GM15510 (cell line): ENCODE data around the gene FES.

ENCODE experiments used
- POLR2A ChIP-seq: IDR thresholded peaks from 3 replicates; pipeline ENCODE4 v1.6.1; 2011; ENCODE audit warnings: borderline replicate concordance; ENCODE audit not compliant: insufficient read length; ENCODE audit errors: extremely low read depth

The FES gene

DNA sequence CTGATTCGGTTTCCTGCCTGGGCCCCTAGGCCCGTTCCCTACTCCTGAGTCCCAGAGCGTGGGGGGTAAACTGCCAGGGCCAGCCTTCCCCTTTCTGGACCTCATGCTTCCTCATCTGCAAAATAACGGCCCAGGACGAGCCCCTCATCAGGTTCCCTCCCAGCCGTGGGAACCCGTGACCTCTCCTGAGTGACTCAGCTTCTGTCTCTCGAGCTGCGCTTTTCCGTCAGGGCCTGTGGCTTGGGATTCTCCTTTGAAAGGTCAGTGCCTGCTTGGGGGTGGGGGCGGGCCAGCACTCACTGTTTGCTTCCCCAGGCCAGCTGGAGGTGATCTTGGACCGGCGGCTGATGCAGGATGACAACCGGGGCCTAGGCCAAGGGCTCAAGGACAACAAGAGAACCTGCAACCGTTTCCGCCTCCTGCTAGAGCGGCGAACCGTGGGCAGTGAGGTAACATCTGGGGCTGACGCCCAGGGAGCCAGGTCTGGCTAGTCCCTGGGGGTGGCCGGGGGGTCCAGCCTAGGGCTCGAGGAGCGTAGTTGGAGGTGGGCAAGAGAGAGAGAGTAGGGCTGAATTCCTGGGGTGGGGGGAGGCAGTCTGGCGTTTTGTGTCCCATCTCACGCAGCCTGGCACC is 31.6 kb downstream of the FES start:
- TF ChIP-seq POLR2A, result no peak

DNA sequence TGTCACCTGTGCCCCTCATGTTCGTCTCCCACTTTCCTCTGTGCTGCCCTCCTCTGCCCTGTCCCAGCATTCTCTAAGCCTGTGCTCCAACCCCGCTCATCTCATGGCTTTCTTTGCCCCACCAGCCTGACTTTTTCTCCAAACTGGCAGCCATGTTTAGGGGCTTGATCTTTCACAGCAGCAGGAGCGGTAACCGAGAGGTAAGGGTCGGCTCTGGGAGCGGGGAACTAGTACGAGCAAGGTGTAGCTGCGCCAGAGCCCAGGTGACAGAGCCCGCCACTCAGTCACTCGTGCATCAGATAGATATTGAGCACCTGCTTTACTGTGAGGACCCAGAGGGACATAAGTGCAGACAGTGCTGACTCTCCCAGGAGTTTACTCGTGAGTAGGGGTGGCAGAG is 32.2 kb downstream of the FES start:
- no peak for TF ChIP-seq POLR2A

DNA sequence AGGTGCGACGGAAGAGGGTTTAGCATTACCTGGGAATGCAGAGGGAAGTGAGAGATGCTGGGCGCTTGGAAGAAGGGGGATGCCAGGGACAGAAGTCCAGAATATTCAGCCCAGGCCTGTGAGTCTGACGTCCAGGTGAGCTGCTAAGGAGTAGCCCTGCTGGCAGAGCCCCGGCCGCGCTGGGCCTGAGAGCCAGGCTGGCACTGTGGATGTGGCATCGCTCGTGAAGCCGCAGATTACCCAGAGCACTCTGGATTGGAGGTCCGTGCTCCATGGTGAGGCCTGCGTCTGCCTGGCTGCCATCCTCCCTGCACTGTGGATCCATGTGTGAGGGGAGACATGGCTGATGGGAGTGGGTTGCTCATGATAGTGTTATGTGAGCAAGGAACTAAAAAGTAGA is 33.3 kb downstream of the FES start:
- TF ChIP-seq POLR2A, result no peak

DNA sequence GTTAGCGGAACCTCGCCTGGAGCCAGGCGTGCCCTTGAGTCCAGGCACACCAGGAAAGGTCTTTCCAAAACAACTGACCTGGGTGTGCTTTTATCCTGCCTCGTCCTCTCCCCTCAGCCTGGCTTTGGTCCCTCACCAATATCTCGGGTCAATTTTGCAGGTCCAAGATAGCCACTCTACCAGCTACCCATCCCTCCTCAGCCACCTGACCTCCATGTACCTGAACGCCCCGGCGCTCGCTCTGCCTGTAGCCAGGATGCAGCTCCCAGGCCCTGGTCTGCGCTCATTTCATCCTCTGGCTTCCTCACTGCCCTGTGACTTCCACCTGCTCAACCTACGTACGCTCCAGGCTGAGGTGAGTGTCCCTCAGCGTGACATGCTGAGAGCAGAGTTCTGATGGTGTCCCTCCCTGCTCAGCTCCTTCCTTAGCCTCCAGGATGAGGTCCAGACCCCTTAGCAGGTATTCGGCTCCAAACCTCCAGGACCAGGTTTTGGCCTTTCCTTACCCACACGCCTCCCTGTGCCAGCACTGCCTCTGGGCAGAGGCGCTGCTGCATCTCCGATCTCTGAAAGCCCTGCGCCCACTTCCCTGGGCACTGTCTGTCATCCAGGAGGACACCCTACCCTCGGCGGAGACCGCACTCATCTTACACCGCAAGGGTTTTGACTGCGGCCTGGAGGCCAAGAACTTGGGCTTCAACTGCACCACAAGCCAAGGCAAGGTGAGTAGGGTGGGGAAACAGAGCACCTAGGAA is 33.9 kb downstream of the FES start:
- TF ChIP-seq POLR2A, result no peak

DNA sequence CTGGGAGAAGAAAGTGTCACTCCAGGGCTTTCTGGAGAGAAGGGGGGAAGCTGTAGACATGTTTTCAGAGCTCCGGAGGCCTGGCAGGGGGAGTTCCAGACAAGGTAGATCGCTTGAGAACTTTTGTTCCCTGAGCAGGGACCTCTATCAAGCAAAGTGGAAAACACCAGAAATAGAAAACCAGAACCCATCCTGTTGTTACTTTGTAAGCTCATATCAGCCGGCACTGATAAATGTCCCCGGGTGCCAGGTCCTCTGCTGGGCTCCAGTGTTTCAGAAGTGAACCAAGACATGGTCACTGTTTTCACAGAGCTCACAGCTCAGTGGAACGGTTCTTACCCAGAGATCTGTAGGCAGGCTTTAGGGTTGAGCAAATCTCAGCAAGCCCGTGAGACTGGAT is 34.5 kb downstream of the FES start:
- no peak for TF ChIP-seq POLR2A

DNA sequence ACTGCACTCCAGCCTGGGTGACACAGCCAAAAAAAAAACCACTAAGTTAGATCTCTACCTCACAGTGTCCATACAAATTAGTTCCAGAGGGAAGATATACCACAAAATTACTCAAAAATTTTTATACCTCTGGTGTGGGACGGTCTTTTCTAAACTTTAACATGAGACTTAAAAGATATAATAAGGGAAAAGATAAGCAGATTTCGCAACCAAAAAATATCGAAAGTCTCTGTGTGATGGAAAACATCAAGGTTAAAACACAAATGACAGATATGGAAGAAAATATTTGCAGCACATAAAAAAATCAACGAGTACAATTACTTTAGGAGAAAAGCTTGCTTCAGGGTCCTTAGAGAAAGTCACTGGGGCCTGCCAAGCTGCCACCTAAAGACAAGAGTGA is 37.6 kb downstream of the FES start:
- no peak for TF ChIP-seq POLR2A

DNA sequence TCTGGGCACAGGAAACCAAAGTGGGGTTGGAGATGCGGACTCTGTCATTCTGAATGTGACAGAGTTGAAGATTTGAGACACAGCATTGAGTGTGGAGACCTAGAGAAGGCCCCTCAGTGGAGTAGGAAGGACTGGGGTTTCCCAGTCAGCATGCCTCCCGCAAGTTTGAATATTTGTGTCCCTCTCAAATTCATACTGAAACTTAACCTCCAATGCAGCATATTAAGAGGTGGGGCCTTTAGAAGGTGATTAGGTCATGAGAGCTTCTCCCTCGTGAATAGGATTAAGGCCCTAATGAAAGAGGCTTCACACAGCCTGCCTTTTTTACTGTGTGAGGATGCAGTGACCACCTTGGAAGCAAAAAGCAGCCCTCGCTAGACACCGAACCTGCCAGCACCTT is 40.1 kb downstream of the FES start:
- no peak for TF ChIP-seq POLR2A

DNA sequence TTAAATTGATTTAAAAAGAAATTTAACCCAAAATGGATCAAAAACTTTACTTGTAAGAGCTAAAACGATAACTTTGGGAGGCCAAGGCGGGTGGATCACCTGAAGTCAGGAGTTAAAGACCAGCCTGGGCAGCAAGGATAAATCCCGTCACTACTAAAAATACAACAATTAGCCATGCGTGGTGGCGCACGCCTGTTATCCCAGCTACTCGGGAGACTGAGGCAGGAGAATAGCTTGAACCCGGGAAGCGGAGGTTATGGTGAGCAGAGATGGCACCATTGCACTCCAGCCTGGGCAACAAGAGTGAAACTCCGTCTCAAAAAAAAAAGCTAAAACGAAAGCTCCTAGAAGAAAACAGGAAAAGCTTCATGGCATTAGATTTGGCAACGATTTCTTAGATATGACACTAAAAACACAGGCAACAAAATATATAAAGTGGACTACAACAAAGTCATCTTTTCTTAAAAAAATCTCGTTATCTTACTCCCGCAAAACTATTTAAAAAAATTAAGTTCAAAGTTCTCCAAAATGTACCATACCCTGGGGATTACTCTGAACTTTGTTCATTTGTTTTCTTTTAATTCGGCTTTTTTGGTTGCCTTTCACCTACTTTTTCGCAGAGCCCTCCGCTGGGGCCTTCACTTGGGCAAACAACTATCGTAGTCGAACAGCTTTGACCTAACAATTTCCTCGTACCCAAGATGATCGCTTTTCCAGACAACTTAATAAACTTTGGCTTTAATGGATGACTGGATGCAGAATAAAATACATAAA is 45.1 kb downstream of the FES start:
- no peak for TF ChIP-seq POLR2A

DNA sequence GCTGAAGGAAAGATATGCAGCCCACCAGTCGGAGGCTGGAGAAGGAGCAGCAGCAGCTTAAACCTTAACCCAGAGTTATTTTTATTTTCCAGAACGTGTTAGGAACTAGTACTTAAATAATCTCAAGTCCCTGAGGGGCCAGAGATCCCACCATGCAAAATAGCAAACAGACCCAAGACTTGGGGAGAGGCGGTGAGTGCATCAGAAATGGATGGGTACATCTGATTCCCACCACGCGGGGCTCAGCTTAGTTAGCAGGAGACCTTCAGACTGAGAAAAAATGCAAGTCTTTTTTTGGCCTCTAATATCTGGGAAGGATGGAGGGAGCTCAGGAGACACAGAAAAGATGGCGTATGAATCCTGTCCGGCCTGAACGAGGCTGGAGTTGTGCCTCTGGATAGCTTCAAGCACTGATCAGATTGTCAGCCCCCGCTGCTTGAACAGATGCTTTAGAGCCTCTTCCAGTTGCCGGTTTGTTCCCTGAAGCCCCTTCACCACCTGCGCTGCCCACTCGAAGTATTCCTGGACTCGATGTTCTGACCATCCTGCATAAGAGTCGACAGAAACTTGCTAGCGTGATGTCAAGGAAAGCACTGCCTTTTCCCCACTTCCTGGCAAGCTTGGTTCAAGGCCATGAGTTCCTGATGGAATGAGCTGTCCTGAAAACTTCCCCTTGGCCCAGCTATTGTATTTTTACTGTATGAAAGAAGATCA is 46.7 kb downstream of the FES start:
- no peak for TF ChIP-seq POLR2A

DNA sequence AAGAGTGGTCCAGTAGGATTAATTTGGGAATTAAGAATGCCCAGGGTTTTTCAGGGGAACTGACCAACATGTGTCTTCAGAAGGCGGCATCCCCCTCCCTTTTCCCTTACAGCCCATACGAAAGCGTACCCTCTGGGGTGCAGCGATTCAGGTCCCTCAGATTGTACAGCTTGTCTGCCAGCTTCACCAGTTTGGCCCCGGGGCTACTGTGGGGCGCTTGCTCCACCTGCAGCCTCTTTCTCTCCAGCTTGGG is 47.2 kb downstream of the FES start:
- TF ChIP-seq POLR2A, result no peak

DNA sequence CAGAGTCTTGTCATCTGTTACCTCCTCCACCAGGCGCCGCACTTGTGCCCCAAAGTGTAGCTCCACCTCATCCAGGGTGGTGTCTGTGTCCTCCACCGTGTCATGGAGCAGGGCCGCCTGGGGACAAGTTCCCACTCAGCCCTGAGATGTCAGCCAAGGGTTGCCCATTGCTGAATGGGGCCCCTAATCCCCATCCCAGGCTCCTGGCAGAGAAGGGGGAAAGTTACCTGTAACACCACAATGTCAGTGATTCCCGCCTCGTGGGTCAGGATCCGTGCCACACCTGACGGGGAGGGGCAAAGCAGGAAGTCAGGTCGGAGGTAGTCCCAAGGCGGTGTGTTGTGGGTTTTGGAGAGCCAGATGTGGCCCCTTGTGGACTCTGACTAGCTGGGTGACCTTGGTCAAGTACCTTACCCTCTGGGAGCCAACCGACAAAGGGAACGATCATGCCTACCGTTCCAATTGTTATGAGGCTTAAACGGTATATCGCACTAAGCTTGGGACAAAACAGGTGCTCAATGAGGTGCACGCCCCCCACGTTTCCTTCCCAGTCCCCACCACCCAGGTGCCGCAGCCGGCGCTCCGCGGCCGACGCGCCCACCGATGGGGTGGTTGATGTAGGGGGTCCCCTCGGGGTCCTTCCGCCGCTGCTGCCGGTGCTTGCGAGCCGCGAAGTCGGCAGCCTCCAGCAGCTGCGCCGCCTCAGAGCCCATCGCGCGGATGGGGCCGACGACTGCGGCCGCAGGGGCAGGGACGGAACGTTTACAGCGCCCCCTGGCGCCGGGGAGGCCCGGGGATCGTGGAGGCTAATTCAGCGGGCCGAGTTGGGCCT is 47.7 kb downstream of the FES start, which contains the start of gene HDDC3:
TSS of gene HDDC3 (minus strand) at position 722 of the 832 bp plus-strand sequence. CDS start at position 713, 9 bp downstream.
- TF ChIP-seq POLR2A, result peak; percentile 92

DNA sequence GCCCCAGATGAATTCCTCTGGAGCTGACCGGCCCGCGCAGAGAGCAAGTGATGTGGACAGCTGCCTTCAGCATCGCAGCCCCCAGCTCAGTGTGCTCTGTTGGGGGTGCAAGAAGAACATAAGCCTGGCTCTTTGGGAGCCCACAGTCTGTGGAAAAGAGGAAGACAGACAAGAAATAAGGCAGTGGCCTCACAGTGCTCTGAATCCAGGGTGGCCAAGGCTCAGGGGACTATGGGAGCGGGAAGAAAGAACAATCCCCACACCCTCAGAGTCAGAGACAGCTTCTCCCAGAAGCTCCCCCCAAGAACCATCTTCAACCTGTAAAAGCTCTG is 48.3 kb downstream of the FES start:
- no peak for TF ChIP-seq POLR2A

DNA sequence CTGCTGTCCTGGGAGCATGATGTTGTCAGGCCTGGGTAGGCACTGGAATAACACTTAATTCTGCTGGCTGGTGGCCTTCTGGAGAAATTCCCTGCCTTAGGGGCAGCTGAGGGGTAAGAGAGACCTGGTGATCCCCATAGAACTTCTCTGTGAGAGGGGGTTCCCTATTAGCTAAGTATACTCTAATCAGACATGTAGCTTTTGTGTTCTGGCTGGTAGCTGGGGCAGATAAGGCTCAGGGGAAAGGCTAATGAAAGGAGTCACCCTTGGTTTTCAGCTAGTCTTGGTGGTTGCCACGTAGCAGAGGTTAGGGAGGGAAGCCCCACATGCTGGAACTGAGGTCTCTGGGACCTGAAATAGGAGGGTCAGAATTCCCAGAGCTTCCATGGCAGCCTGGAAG is 49.0 kb downstream of the FES start:
- no peak for TF ChIP-seq POLR2A

DNA sequence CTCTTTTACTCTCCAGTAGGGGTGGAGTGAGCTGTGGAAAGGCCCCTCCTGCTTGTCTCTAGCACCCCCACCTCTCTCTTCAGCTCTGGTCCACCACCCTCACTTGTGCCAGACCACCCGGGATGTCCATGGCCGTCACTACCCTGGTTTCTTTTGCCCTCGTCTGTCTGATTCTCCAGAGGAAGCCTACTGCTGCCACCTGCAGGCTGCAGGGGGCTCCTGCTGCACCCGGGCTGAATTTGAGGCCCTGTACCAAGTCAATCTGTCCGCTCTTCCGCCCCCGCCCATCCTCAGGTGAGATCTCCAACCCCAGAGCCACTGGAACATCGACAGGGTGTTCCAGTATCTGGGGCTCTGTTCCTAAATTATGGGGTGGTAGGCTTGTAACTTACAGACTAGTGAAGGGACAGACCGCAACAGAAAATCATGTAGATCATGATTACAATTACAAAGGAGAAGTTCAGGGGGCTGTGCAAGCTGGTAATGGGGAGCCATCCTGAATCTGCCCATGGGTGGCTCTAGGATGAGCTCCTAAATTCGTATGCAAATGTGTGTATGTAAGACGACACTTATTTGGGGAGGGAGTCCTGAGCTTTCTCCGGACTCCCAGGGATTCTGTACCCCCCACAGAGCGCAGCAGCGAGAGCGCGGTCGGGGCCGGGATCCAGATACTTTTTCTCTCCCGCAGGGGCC is 50.1 kb downstream of the FES start:
- no peak for TF ChIP-seq POLR2A
